WTC11 (cell line): ENCODE data around the gene FBP1. TPM values are rescaled to one million over a fixed set of nuclear protein-coding genes. Genes with fewer than 3 reads are reported as not detected.

Experiments
- ATAC-seq: fragments of 200-7000 bp; cut with Tn5 transposase; 2 replicates; pipeline ENCODE4 v1.10.0; 2021; ENCODE audit warnings: mild to moderate bottlenecking, moderate library complexity
- CTCF ChIA-PET: fragments of 300-600 bp; sonication (Branson Sonifier 250); formaldehyde crosslinking; loops from one replicate; lab custom pipeline; 2021; ENCODE audit warnings: antibody characterized with exemption; lab: Charles Lee
- POLR2A ChIA-PET: fragments of 350-600 bp; sonication (Branson Sonifier 250); formaldehyde crosslinking; loops from one replicate; lab custom pipeline; 2021; ENCODE audit warnings: antibody characterized with exemption; lab: Charles Lee
- DNase-seq: peaks from one replicate; pipeline ENCODE4 v3.0.0; 2021; ENCODE audit warnings: low spot score
- H3K27ac Mint-ChIP-seq: 2 replicates; pipeline ENCODE4 v1.8.0; 2021; ENCODE audit warnings: mixed read lengths
- H3K27me3 Mint-ChIP-seq: 2 replicates; pipeline ENCODE4 v1.8.0; 2021; ENCODE audit warnings: low read depth, mild to moderate bottlenecking, moderate library complexity, mixed read lengths
- H3K36me3 Mint-ChIP-seq: 2 replicates; pipeline ENCODE4 v1.8.0; 2021; ENCODE audit warnings: mixed read lengths
- H3K4me1 Mint-ChIP-seq: 2 replicates; pipeline ENCODE4 v1.8.0; 2022; ENCODE audit warnings: mixed read lengths
- H3K4me3 Mint-ChIP-seq: 2 replicates; pipeline ENCODE4 v1.8.0; 2021; ENCODE audit warnings: mild to moderate bottlenecking, moderate library complexity, mixed read lengths
- H3K9me3 Mint-ChIP-seq: 2 replicates; pipeline ENCODE4 v1.8.0; 2021; ENCODE audit warnings: mixed read lengths
- AR ChIP-seq: fragments of 250-450 bp; sonication (Bioruptor Pico); IDR thresholded peaks from 2 replicates; pipeline ENCODE4 v1.9.0; 2021; ENCODE audit warnings: mild to moderate bottlenecking
- ATF1 ChIP-seq: sonication (generic); formaldehyde crosslinking; IDR thresholded peaks from 2 replicates; pipeline ENCODE4 v1.8.1; 2023; ENCODE audit warnings: mild to moderate bottlenecking, moderate library complexity, missing genetic modification reagents
- ATF3 ChIP-seq: sonication (generic); formaldehyde crosslinking; conservative IDR thresholded peaks from 2 replicates; pipeline ENCODE4 v1.8.1; 2022; ENCODE audit warnings: mild to moderate bottlenecking, missing genetic modification reagents
- CDX4 ChIP-seq: fragments of 250-450 bp; sonication (Bioruptor Pico); IDR thresholded peaks from 2 replicates; pipeline ENCODE4 v1.9.0; 2021; ENCODE audit warnings: moderate library complexity, mild to moderate bottlenecking, inconsistent platforms, borderline replicate concordance
- CREM ChIP-seq: sonication (generic); formaldehyde crosslinking; IDR thresholded peaks from 2 replicates; pipeline ENCODE4 v1.8.1; 2022; ENCODE audit warnings: mild to moderate bottlenecking, missing genetic modification reagents, moderate library complexity
- CTCF ChIP-seq: fragments of 200-600 bp; IDR thresholded peaks from 2 replicates; pipeline ENCODE4 v1.8.0; 2022; ENCODE audit warnings: antibody characterized with exemption
- ERG ChIP-seq: fragments of 250-450 bp; sonication (Bioruptor Pico); IDR thresholded peaks from 2 replicates; pipeline ENCODE4 v1.8.0; 2021; ENCODE audit warnings: mild to moderate bottlenecking
- FOXK1 ChIP-seq: sonication (generic); formaldehyde crosslinking; IDR thresholded peaks from 2 replicates; pipeline ENCODE4 v1.8.0; 2022; ENCODE audit warnings: mild to moderate bottlenecking, moderate library complexity, missing genetic modification reagents
- GABPB1 ChIP-seq: sonication (generic); formaldehyde crosslinking; IDR thresholded peaks from 2 replicates; pipeline ENCODE4 v1.8.1; 2023; ENCODE audit warnings: mild to moderate bottlenecking, missing genetic modification reagents
- MLX ChIP-seq: sonication (generic); formaldehyde crosslinking; IDR thresholded peaks from 2 replicates; pipeline ENCODE4 v1.8.1; 2023; ENCODE audit warnings: mild to moderate bottlenecking, missing genetic modification reagents, moderate library complexity
- NFE2L1 ChIP-seq: sonication (generic); formaldehyde crosslinking; IDR thresholded peaks from 2 replicates; pipeline ENCODE4 v1.8.1; 2023; ENCODE audit warnings: missing genetic modification reagents
- TEAD4 ChIP-seq: sonication (generic); formaldehyde crosslinking; IDR thresholded peaks from 2 replicates; pipeline ENCODE4 v1.8.0; 2022; ENCODE audit warnings: mild to moderate bottlenecking, missing genetic modification reagents
- TP53 ChIP-seq: sonication (generic); formaldehyde crosslinking; IDR thresholded peaks from 2 replicates; pipeline ENCODE4 v1.8.1; 2023; ENCODE audit warnings: mild to moderate bottlenecking, missing genetic modification reagents
- USF2 ChIP-seq: sonication (generic); formaldehyde crosslinking; IDR thresholded peaks from 2 replicates; pipeline ENCODE4 v1.8.1; 2023; ENCODE audit warnings: mild to moderate bottlenecking, missing genetic modification reagents, moderate library complexity
- ZNF138 ChIP-seq: sonication (generic); formaldehyde crosslinking; conservative IDR thresholded peaks from 2 replicates; pipeline ENCODE4 v1.8.1; 2022; ENCODE audit warnings: mild to moderate bottlenecking, moderate library complexity, missing genetic modification reagents
- ZNF281 ChIP-seq: sonication (generic); formaldehyde crosslinking; IDR thresholded peaks from 2 replicates; pipeline ENCODE4 v1.8.0; 2023; ENCODE audit warnings: mild to moderate bottlenecking, missing genetic modification reagents
- ZNF512 ChIP-seq: sonication (generic); formaldehyde crosslinking; IDR thresholded peaks from 2 replicates; pipeline ENCODE4 v1.8.1; 2022; ENCODE audit warnings: missing genetic modification reagents, borderline replicate concordance
- total RNA-seq: library from RNA; stranded (reverse); gene quantifications from 3 replicates; pipeline ENCODE4 v1.2.3, GENCODE V29; 2021

The FBP1 gene
- total RNA-seq, 1 experiment from 2014 or later = 6.4 TPM

- TF ChIP-seq AR (CRISPR knock-in tag) (no peak), CTCF (no peak), GABPB1 (no peak), TEAD4 (CRISPR knock-in tag) (no peak)
These were observed 70.2 kb downstream of the FBP1 start (continued) for GRCh38 chr9:94568972-94569712.

- Mint-ChIP-seq H3K27me3 (peaks cover 6% of the 10 kb centered on the region), H3K27ac (no peak overlapping the region), H3K9me3 (peaks cover 11% of the 10 kb centered on the region), H3K36me3 (peaks cover 18% of the 10 kb centered on the region), H3K4me1 (peaks cover 14% of the 10 kb centered on the region), H3K4me3 (no peak overlapping the region)
- CTCF ChIA-PET = interaction anchor here (0.5 kb wide), 1 partner anchor 1460 kb away, joined by 5 read pairs; no protein-coding TSS in a partner anchor
- TF ChIP-seq USF2 = no peak
- TF ChIP-seq ZNF138 = no peak
- no peak for TF ChIP-seq MLX (CRISPR knock-in tag)
- no peak for TF ChIP-seq CDX4 (CRISPR knock-in tag)
- TF ChIP-seq CREM = no peak
- no peak for TF ChIP-seq ZNF281 (CRISPR knock-in tag)
- TF ChIP-seq ZNF512 (CRISPR knock-in tag) = no peak
- TF ChIP-seq NFE2L1 = no peak
- TF ChIP-seq ATF1 (CRISPR knock-in tag) = no peak
- TF ChIP-seq GABPB1 = no peak
- no peak for TF ChIP-seq ERG
- no peak for TF ChIP-seq TP53 (CRISPR knock-in tag)
- TF ChIP-seq FOXK1 (CRISPR knock-in tag) = no peak
- TF ChIP-seq ATF3 (CRISPR knock-in tag) = no peak
- POLR2A ChIA-PET = interaction anchor here (0.5 kb wide), 1 partner anchor 114 kb away, joined by 8 read pairs; no protein-coding TSS in a partner anchor
- DNase-seq = no peak
- no peak for ATAC-seq
These were observed 70.9 kb downstream of the FBP1 start for GRCh38 chr9:94568250-94568889.
